Adipocyte (in vitro differentiated cells): Measurements from ENCODE around the gene IGFBP1.
A peak's percentile ranks its signal among the peaks of the same experiment; 100 is the strongest.
"Not testable (repeated sequence)": the region's sequence is repeated elsewhere in the genome, so short reads cannot be mapped to it uniquely, and the experiment has no call there.

Experiments used
- DNase-seq: peaks from one replicate; pipeline ENCODE4 v3.0.0-alpha.2; 2015; ENCODE audit warnings: low read depth
- H3K27me3 ChIP-seq: replicated peaks from 2 replicates; pipeline ENCODE4 v1.7.0; 2013; ENCODE audit warnings: mild to moderate bottlenecking, low read length, moderate library complexity; ENCODE audit not compliant: control insufficient read depth, insufficient read depth
- H3K36me3 ChIP-seq: 2 replicates; pipeline ENCODE4 v1.7.0; 2013; ENCODE audit warnings: low read length, mild to moderate bottlenecking, moderate library complexity; ENCODE audit not compliant: control insufficient read depth, insufficient read depth, severe bottlenecking
- H3K4me1 ChIP-seq: 2 replicates; pipeline ENCODE4 v1.7.0; 2013; ENCODE audit warnings: mild to moderate bottlenecking, low read length, moderate library complexity; ENCODE audit not compliant: control insufficient read depth, insufficient read depth
- H3K4me3 ChIP-seq: 2 replicates; pipeline ENCODE4 v1.7.0; 2013; ENCODE audit warnings: mild to moderate bottlenecking, low read length, moderate library complexity
- H3K9ac ChIP-seq: 2 replicates; pipeline ENCODE4 v1.7.0; 2013; ENCODE audit warnings: mild to moderate bottlenecking, low read length, moderate library complexity
- H3K9me3 ChIP-seq: 2 replicates; pipeline ENCODE4 v1.7.0; 2013; ENCODE audit warnings: mild to moderate bottlenecking, low read length, moderate library complexity; ENCODE audit not compliant: control insufficient read depth

Gene IGFBP1

DNA sequence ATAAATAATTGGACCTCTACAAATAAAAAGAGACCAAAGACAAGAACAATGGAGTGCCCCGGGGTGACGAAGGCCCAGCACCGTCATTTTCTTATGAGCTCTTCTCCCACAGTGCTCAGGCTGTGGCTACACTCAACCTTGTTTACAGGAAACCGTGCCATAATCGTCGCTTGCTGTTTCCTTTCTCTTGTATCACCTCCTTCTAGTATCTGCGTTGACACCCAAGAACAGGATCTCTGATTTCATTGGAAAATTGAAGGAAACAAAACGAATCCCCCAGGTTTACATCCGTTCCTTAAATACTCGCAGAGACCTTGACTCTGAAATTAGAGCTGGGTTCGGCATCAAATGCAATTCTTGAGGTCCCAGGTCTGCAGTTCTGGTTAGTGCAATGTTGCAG, 34.5 kb downstream of the IGFBP1 start:
- peak; percentile 28 for DNase-seq
- Histone ChIP-seq H3K9ac (peak overlapping the region; percentile 73), H3K36me3 (no peaks in the 10 kb centered on the region), H3K4me3 (peak overlapping the region; percentile 82), H3K4me1 (peaks cover 58% of the 10 kb centered on the region), H3K9me3 (no peaks in the 10 kb centered on the region), H3K27me3 (no peaks in the 10 kb centered on the region)

DNA sequence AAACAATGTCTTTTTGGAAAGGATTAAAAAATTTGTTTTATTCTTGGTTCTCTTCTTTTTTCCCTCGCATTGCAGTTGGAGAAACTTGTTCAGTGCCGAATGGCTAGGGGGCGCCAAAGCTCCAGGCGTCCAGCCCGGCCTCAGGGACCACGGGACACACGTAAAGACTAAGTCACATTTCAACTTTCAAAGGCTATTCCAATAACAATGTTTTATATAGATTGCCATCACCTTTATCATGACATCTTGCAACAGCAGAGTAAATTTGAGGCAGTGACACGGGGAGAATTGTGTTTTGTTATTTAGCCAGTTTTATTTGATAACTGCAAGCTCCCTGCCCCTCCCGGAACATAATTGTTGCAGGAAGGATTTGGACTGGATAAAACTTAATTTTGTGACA, 35.0 kb downstream of the IGFBP1 start:
- Histone ChIP-seq H3K9me3 (no peaks in the 10 kb centered on the region), H3K4me3 (peak overlapping the region; percentile 82), H3K36me3 (no peaks in the 10 kb centered on the region), H3K27me3 (no peaks in the 10 kb centered on the region), H3K9ac (peak overlapping the region; percentile 73), H3K4me1 (peaks cover 53% of the 10 kb centered on the region)
- DNase-seq, result peak; percentile 93

DNA sequence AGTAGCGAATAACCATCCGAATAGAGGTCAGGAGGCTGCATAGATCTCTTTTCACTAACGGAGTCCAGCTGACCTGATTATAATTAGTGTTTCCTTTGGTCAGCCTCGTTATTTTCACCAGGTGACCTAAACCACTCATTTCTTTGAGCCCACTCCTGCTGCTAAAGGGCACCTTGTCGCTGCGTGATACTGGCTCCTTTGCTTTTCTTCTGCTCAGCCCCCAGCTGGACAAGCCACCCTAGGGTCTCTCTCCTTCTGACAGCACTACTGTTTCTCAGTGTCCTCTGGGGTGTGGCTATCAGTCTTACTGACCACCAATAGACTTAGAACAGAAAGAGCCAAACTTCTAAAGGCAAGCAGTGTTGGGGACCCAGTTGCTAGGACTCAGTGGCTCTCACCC, 35.5 kb downstream of the IGFBP1 start:
- H3K9ac ChIP-seq, result peak overlapping the region; percentile 39
- H3K4me1 ChIP-seq, result peaks cover 48% of the 10 kb centered on the region
- H3K27me3 ChIP-seq, result no peaks in the 10 kb centered on the region
- H3K9me3 ChIP-seq, result no peaks in the 10 kb centered on the region
- DNase-seq, result peak; percentile 1
- peak overlapping the region; percentile 0 for H3K4me3 ChIP-seq
- no peaks in the 10 kb centered on the region for H3K36me3 ChIP-seq

DNA sequence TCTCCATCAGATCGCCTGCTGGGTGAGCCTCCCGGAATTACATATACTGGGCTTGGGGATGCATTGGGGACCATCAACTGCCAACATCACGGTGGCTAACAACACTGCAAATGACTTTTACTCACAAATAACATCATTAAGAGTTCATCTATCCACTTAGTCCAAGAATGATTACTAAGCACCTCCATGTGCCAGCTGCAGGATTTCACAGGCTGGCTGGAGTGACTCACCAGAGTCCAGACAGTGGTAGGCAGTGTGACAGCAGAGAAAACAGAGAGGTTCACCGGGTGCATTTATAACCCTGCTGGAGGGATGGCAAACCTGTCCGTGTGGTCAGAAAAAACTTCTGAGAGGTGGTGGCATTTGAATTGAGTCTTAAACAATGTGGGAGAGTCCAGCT, 36.0 kb downstream of the IGFBP1 start:
- Histone ChIP-seq H3K9ac (peak overlapping the region; percentile 39), H3K4me1 (peaks cover 44% of the 10 kb centered on the region), H3K9me3 (no peaks in the 10 kb centered on the region), H3K27me3 (no peaks in the 10 kb centered on the region), H3K4me3 (no peak overlapping the region), H3K36me3 (no peaks in the 10 kb centered on the region)
- DNase-seq, result peak; percentile 83

DNA sequence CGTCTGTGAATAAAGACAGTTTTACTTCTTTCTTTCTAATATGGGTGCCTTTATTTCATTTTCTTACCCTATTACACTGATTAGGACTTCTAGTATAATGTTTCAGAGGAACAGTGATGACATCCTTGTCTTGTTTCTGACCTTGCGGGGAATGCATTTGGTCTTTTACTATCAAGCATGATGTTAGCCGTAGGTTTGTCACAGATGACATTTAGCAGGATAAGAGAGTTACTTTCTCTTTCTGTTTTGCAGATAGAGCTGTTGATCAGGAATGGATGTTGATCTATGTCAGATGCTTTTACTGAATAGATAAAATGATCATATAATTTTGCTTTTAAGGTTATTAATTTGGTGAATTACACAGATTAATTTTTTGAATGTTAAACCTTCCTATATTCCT, 39.4 kb downstream of the IGFBP1 start:
- DNase-seq, result no peak
- peaks cover 7% of the 10 kb centered on the region for H3K9me3 ChIP-seq

DNA sequence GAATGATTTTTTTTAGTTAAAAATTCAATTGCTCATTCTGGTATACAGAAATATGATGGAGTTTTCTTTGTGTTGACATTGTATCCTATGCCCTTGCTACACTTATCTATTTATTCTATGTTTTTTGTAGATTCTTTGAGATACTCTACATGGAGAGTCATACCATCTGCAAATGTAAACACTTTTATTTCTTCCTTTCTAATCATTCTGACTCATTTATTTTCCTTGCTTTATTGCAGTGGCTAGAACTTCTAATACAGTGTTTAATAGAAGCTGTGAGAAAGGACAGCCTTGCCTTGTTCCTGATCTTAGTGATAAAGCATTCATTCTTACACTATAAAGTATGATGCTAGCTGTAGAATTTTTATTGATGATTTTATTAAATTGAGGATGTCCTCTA, 42.7 kb downstream of the IGFBP1 start:
- no peak overlapping the region for H3K9ac ChIP-seq
- no peaks in the 10 kb centered on the region for H3K4me1 ChIP-seq
- no peak for DNase-seq
- H3K36me3 ChIP-seq, result no peaks in the 10 kb centered on the region
- H3K4me3 ChIP-seq, result no peak overlapping the region
- no peaks in the 10 kb centered on the region for H3K27me3 ChIP-seq
- H3K9me3 ChIP-seq, result peaks cover 7% of the 10 kb centered on the region

More for the DNA sequence above, 39.4 kb downstream of the IGFBP1 start:
- Histone ChIP-seq H3K9ac (no peak overlapping the region), H3K36me3 (no peaks in the 10 kb centered on the region), H3K4me3 (no peak overlapping the region), H3K4me1 (peaks cover 20% of the 10 kb centered on the region), H3K27me3 (no peaks in the 10 kb centered on the region)

DNA sequence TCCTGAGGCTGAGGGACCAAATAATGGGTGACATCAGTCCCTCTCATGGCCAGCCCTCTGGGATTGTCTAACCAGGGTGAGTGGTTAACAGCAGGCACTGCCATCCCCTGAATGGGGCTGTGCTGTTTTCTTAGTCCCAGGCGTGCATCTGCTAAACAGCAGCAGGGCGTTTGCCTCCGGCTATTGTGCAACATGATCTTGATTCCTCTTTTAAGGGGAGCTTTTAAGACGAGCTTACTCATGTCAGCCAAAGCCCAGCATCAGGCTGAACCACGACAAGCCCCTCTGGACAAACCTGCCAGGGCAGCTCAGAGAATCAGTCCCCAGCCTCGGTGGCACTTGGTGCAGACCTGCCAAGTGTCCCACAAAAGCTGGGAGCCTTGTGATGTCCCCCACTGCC, 49.0 kb downstream of the IGFBP1 start:
- H3K4me1 ChIP-seq, result no peaks in the 10 kb centered on the region
- H3K27me3 ChIP-seq, result peaks cover 3% of the 10 kb centered on the region
- no peaks in the 10 kb centered on the region for H3K36me3 ChIP-seq
- no peaks in the 10 kb centered on the region for H3K9me3 ChIP-seq
- DNase-seq, result peak; percentile 49
- no peak overlapping the region for H3K9ac ChIP-seq
- H3K4me3 ChIP-seq, result no peak overlapping the region

DNA sequence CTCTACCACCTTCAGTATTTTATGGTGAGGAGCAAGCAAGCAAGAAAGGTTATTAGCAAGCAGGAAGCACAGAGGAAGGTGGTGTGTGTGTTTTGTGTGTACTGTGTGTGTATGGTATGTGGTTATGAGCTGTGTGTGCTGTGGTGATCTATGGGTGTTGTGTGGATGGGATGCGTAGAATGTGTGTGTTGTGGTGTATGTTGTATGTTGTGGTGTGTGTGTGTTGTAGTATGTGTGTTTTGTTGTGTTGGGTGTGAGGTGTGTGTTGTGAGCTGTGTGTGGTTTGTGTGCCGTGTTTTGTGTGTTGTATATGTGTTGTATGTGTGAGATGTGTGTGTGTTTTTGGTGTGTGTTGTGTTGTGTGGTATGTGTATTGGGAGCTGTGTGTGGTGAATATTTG, 49.6 kb downstream of the IGFBP1 start:
- DNase-seq, result no peak
- H3K4me3 ChIP-seq, result no peak overlapping the region

DNA sequence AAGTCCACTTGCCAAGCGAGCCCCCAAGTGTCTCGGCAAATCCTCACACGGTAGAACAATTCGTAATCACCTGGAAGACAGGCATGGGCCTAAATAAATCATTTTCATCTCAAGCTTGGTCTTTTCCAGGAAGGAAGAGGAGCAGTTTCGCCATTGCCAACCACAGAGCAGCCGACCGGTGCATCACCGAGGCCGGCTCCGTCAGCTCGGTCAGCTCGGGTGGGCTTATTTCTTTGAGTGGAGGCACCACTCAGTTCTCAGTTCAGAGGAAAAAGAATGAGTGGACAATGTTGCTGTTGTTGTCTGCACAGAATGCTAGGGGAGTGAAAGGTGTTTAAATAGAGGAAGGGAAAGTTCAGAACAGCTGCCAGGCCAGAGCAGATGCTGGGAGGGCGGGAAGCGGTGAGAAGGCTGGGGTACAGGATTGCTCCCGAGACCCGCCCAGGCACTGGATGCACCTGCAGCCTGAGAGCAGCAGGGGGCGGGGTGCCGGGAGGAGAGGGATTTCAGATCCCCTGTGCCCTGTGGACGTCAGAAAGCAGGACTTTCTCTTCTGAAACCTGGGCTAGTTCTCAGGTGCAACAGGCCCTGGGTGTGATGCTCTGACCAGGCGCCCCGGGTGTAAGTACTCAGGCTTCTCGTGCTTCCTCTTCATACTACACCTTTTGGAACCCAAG, 50.5 kb downstream of the IGFBP1 start:
- Histone ChIP-seq H3K27me3 (peaks cover 3% of the 10 kb centered on the region), H3K4me1 (no peaks in the 10 kb centered on the region), H3K9ac (no peak overlapping the region), H3K9me3 (no peaks in the 10 kb centered on the region), H3K4me3 (no peak overlapping the region), H3K36me3 (no peaks in the 10 kb centered on the region)
- DNase-seq, result no peak

More for the DNA sequence above, 49.6 kb downstream of the IGFBP1 start:
- Histone ChIP-seq H3K36me3 (no peaks in the 10 kb centered on the region), H3K4me1 (no peaks in the 10 kb centered on the region), H3K9ac (no peak overlapping the region), H3K27me3 (peaks cover 3% of the 10 kb centered on the region), H3K9me3 (no peaks in the 10 kb centered on the region)

DNA sequence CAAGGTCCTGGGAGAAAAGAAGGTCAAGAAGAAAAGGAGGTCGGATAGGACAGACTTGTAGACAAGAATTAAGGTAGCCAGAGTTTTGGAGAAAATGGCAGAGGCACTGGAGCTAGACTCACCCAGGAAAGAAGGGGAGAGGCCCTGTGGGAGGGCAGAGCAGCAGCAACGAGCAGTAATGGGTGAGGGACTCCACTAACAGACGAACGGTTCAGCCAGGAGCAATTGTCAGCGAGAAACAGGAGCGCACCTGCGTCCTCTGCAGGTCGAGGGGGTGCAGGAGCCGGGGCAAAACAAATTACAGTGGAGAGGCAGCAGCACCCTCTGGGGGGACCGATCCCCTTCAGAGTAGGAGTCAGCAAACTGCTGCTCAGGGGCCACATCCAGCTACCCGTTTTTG, 51.3 kb downstream of the IGFBP1 start:
- H3K9me3 ChIP-seq, result no peaks in the 10 kb centered on the region
- H3K4me3 ChIP-seq, result no peak overlapping the region
- no peaks in the 10 kb centered on the region for H3K4me1 ChIP-seq
- H3K27me3 ChIP-seq, result peaks cover 3% of the 10 kb centered on the region
- no peak for DNase-seq
- no peaks in the 10 kb centered on the region for H3K36me3 ChIP-seq
- H3K9ac ChIP-seq, result no peak overlapping the region

DNA sequence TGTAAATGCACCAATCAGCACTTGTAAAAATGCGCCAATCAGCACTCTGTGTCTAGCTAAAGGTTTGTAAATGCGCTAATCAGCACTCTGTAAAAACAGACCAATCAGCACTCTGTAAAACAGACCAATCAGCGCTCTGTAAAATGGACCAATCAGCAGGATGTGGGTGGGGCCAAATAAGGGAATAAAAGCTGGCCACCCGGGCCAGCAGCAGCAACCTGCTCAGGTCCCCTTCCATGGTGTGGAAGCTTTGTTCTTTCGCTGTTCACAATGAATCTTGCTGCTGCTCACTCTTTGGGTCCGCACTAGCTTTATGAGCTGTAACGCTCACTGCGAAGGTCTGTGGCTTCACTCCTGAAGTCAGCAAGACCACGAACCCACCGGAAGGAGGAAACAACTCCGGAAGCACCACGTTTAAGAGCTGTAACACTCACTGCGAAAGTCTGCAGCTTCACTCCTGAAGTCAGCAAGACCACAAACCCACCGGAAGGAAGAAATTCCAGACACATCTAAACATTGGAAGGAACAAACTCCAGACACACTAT, 52.0 kb downstream of the IGFBP1 start:
- H3K9me3 ChIP-seq, DNase-seq, H3K4me1 ChIP-seq, H3K9ac ChIP-seq, H3K27me3 ChIP-seq, H3K4me3 ChIP-seq, H3K36me3 ChIP-seq: not testable (repeated sequence)

DNA sequence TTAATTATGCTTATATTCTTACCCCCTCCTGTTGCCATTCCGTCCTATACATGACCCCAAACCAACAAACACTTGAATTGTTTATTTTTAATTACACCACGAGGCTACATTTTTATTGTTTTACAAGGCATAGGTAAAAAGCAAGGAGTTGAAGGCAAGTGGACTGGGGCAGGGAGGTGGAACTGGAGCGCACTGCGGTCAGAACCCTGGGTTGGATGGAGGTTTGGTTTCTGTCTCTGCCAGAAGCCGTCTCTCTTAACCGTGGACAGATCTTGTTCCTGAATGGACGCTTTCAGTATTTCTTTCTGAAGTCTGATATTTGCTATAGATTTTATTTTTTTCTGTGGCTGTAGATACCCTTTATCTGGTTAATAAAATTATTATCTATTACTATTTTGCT, 52.7 kb downstream of the IGFBP1 start:
- Histone ChIP-seq H3K9me3 (no peaks in the 10 kb centered on the region), H3K4me3 (no peak overlapping the region), H3K9ac (no peak overlapping the region), H3K4me1 (no peaks in the 10 kb centered on the region), H3K27me3 (peaks cover 3% of the 10 kb centered on the region), H3K36me3 (no peaks in the 10 kb centered on the region)
- DNase-seq, result no peak
